Kidney epithelial cell (primary cell): ENCODE measurements around the gene ARFIP1. TPM values are rescaled to one million over a fixed set of nuclear protein-coding genes. Genes with fewer than 3 reads are reported as not detected.
"Not testable (repeated sequence)": the region's sequence is repeated elsewhere in the genome, so short reads cannot be mapped to it uniquely, and the experiment has no call there.

Experiments
- DNase-seq: peaks from one replicate; pipeline ENCODE4 v3.0.0-alpha.2; 2010; ENCODE audit warnings: low read depth
- H3K27me3 ChIP-seq: 2 replicates; pipeline ENCODE4 v1.6.0; 2011; ENCODE audit warnings: low read length; ENCODE audit not compliant: control insufficient read depth, insufficient read depth
- H3K36me3 ChIP-seq: 2 replicates; pipeline ENCODE4 v1.5.1; 2011; ENCODE audit warnings: low read length; ENCODE audit not compliant: control insufficient read depth, insufficient read depth
- H3K4me3 ChIP-seq: 2 replicates; pipeline ENCODE4 v1.5.1; 2011; ENCODE audit warnings: low read depth, mild to moderate bottlenecking, control low read depth, low read length
- CTCF ChIP-seq: IDR thresholded peaks from 2 replicates; pipeline ENCODE4 v1.5.1; 2011; ENCODE audit warnings: mild to moderate bottlenecking, moderate library complexity, low read length, control low read depth, inconsistent platforms; ENCODE audit not compliant: insufficient read depth, poor library complexity, severe bottlenecking
- total RNA-seq: library from RNA; depleted of rRNA; stranded (reverse); fragments of >200 nt; gene quantifications from 2 replicates; pipeline ENCODE4 v1.2.3, GENCODE V29; 2015

ARFIP1 gene
- total RNA-seq, 1 donor from 2014 or later: 34.2 TPM

- no peaks in the 10 kb centered on the region for H3K27me3 ChIP-seq
- no peak for DNase-seq
- TF ChIP-seq CTCF: no peak
Measured at GRCh38 chr4:152862608-152863007, 82.9 kb downstream of the ARFIP1 start.

GRCh38 chr4:152864361-152864760 lies 84.6 kb downstream of the ARFIP1 start:
- no peak for DNase-seq
- no peaks in the 10 kb centered on the region for H3K36me3 ChIP-seq
- no peak for TF ChIP-seq CTCF
- no peaks in the 10 kb centered on the region for H3K27me3 ChIP-seq
- no peak overlapping the region for H3K4me3 ChIP-seq

More at GRCh38 chr4:152862608-152863007, 82.9 kb downstream of the ARFIP1 start:
- Histone ChIP-seq H3K4me3 (no peak overlapping the region), H3K36me3 (no peaks in the 10 kb centered on the region)

- H3K36me3 ChIP-seq, H3K27me3 ChIP-seq, H3K4me3 ChIP-seq, DNase-seq: not testable (repeated sequence)
Measured at GRCh38 chr4:152866432-152866993, 86.8 kb downstream of the ARFIP1 start.

GRCh38 chr4:152870606-152871005 lies 90.9 kb downstream of the ARFIP1 start:
- Histone ChIP-seq H3K27me3 (no peaks in the 10 kb centered on the region), H3K36me3 (no peaks in the 10 kb centered on the region), H3K4me3 (no peak overlapping the region)
- TF ChIP-seq CTCF: no peak
- DNase-seq: no peak

GRCh38 chr4:152875261-152875660 lies 95.5 kb downstream of the ARFIP1 start:
- no peak for TF ChIP-seq CTCF
- DNase-seq: no peak
- no peaks in the 10 kb centered on the region for H3K36me3 ChIP-seq
- H3K4me3 ChIP-seq: no peak overlapping the region
- H3K27me3 ChIP-seq: no peaks in the 10 kb centered on the region

GRCh38 chr4:152877868-152878267 lies 98.1 kb downstream of the ARFIP1 start:
- no peak for DNase-seq
- Histone ChIP-seq H3K4me3 (no peak overlapping the region), H3K36me3 (no peaks in the 10 kb centered on the region), H3K27me3 (no peaks in the 10 kb centered on the region)
- no peak for TF ChIP-seq CTCF
